GM12874 (cell line): ENCODE data around the gene SMURF2.

Experiments
- CTCF ChIP-seq: IDR thresholded peaks from 2 replicates; pipeline ENCODE4 v1.5.1; 2011; ENCODE audit warnings: low read depth, mild to moderate bottlenecking, control low read depth, low read length, moderate library complexity; ENCODE audit not compliant: insufficient read depth

The SMURF2 gene

GRCh38 chr17:64661976-64662773 is at the start of gene SMURF2:
Gene SMURF2, minus strand, starts transcription at chr17:64662307. Its CDS starts 427 bp downstream, at chr17:64661880.
- TF ChIP-seq CTCF: 0 out of 2 replicates have a peak, but pooled peaks have one; percentile 7

- no peak for TF ChIP-seq CTCF
Observed at GRCh38 chr17:64709481-64709880, 47.4 kb upstream of the SMURF2 start.

GRCh38 chr17:64707050-64707591 is 45.0 kb upstream of the SMURF2 start:
- TF ChIP-seq CTCF: no peak

- no peak for TF ChIP-seq CTCF
Observed at GRCh38 chr17:64706224-64707049, 44.3 kb upstream of the SMURF2 start.

- no peak for TF ChIP-seq CTCF
Observed at GRCh38 chr17:64702815-64703214, 40.7 kb upstream of the SMURF2 start.

- TF ChIP-seq CTCF: no peak
Observed at GRCh38 chr17:64698725-64699124, 36.6 kb upstream of the SMURF2 start.

- no peak for TF ChIP-seq CTCF
Observed at GRCh38 chr17:64694207-64694606, 32.1 kb upstream of the SMURF2 start.
